Caco-2 (cell line): ENCODE results near the gene TAP2. TPM values are rescaled to one million over a fixed set of nuclear protein-coding genes. Genes with fewer than 3 reads are reported as not detected.
A peak's percentile ranks its signal among the peaks of the same experiment; 100 is the strongest.

Experiments
- BruUV-seq: library from RNA; stranded (reverse); fragments of 400-500 nt; replicated peaks from 2 replicates; lab custom pipeline; 2021; lab: Mats Ljungman, UMichigan
- CTCF ChIA-PET: fragments of 300-600 bp; sonication (Branson Sonifier 250); formaldehyde crosslinking; loops from one replicate; lab custom pipeline; 2022; ENCODE audit warnings: antibody characterized with exemption; lab: Charles Lee
- POLR2A ChIA-PET: fragments of 300-600 bp; sonication (Branson Sonifier 250); formaldehyde crosslinking; loops from one replicate; lab custom pipeline; 2022; ENCODE audit warnings: antibody characterized with exemption; lab: Charles Lee
- DNase-seq, 2 experiments: peaks; one replicate each; pipeline versions ENCODE4 v3.0.0 to v3.0.0-alpha.2; 2020 to 2022
- H3K27me3 ChIP-seq: replicated peaks from 2 replicates; pipeline ENCODE4 v1.6.0; 2011; ENCODE audit warnings: low read length; ENCODE audit not compliant: control insufficient read depth, insufficient read depth
- H3K36me3 ChIP-seq: 2 replicates; pipeline ENCODE4 v1.5.1; 2011; ENCODE audit warnings: low read length; ENCODE audit not compliant: control insufficient read depth, insufficient read depth
- H3K4me1 ChIP-seq: fragments of 250-450 bp; sonication (Bioruptor Pico); 2 replicates; pipeline ENCODE4 v1.5.1; 2020; ENCODE audit warnings: mild to moderate bottlenecking
- H3K4me3 ChIP-seq: 2 replicates; pipeline ENCODE4 v1.5.1; 2011; ENCODE audit warnings: low read depth, mild to moderate bottlenecking, control low read depth, low read length
- H3K9me3 ChIP-seq: fragments of 250-450 bp; sonication (Bioruptor Pico); 2 replicates; pipeline ENCODE4 v1.5.1; 2020; ENCODE audit warnings: mild to moderate bottlenecking, moderate library complexity
- H3K27ac Mint-ChIP-seq: one replicate; pipeline ENCODE4 v1.8.0; 2022; ENCODE audit warnings: mixed read lengths; ENCODE audit not compliant: unreplicated experiment
- H3K27me3 Mint-ChIP-seq: one replicate; pipeline ENCODE4 v1.8.0; 2022; ENCODE audit warnings: mixed read lengths; ENCODE audit not compliant: insufficient read depth, unreplicated experiment
- H3K36me3 Mint-ChIP-seq: one replicate; pipeline ENCODE4 v1.8.0; 2022; ENCODE audit warnings: mild to moderate bottlenecking, mixed read lengths; ENCODE audit not compliant: insufficient read depth, unreplicated experiment
- H3K4me1 Mint-ChIP-seq: one replicate; pipeline ENCODE4 v1.8.0; 2022; ENCODE audit warnings: low read depth, mixed read lengths; ENCODE audit not compliant: unreplicated experiment
- H3K4me3 Mint-ChIP-seq: one replicate; pipeline ENCODE4 v1.8.0; 2022; ENCODE audit warnings: mild to moderate bottlenecking, moderate library complexity, mixed read lengths; ENCODE audit not compliant: unreplicated experiment
- H3K9me3 Mint-ChIP-seq: one replicate; pipeline ENCODE4 v1.8.0; 2022; ENCODE audit warnings: mixed read lengths; ENCODE audit not compliant: unreplicated experiment
- intact Hi-C: fragments of 100-400 bp; cut with micrococcal nuclease; formaldehyde crosslinking; loops from one replicate; pipeline ENCODE4 v1.10.0; 2022; ENCODE audit not compliant: unreplicated experiment
- total RNA-seq: library from RNA; stranded (reverse); gene quantifications from 2 replicates; pipeline ENCODE4 v1.2.3, GENCODE V29; 2022
- TF ChIP-seq, protein P1 (sequence below), 2 experiments: fragments of 200-600 bp in 1 of 2; IDR thresholded peaks; 1 replicate in 1 of 2; 2 replicates in 1 of 2; pipeline versions ENCODE4 v1.5.1 to v1.8.0; 2011 to 2022; ENCODE audit warnings: antibody characterized with exemption in 1 of 2, control low read depth in 1 of 2, inconsistent platforms in 1 of 2, low read depth in 1 of 2, low read length in 1 of 2, mild to moderate bottlenecking in 1 of 2, moderate library complexity in 1 of 2; ENCODE audit not compliant: insufficient read depth in 1 of 2, severe bottlenecking in 1 of 2, unreplicated experiment in 1 of 2

The TAP2 gene
- total RNA-seq, 1 experiment from 2014 or later, result 10.3 TPM

- H3K36me3 ChIP-seq, result no peaks in the 10 kb centered on the region
- Mint-ChIP-seq H3K4me3 (peak overlapping the region; percentile 56), H3K36me3 (no peaks in the 10 kb centered on the region), H3K4me1 (no peaks in the 10 kb centered on the region), H3K27ac (no peak overlapping the region), H3K27me3 (peaks cover 25% of the 10 kb centered on the region), H3K9me3 (no peaks in the 10 kb centered on the region)
- H3K4me1 ChIP-seq, result no peaks in the 10 kb centered on the region
- DNase-seq, result peak; percentile 63 to 73
- 0 out of 2 replicates have a peak, but pooled peaks cover under 1% of the 10 kb centered on the region for H3K9me3 ChIP-seq
- BruUV-seq, result no TSS peak
- POLR2A ChIA-PET, result no interaction called here
- intact Hi-C loops, result loop anchor here (1.0 to 10.0 kb wide), 3 partner anchors 71 to 552 kb away; no protein-coding TSS in a partner anchor
- TF ChIP-seq, protein P1, sequence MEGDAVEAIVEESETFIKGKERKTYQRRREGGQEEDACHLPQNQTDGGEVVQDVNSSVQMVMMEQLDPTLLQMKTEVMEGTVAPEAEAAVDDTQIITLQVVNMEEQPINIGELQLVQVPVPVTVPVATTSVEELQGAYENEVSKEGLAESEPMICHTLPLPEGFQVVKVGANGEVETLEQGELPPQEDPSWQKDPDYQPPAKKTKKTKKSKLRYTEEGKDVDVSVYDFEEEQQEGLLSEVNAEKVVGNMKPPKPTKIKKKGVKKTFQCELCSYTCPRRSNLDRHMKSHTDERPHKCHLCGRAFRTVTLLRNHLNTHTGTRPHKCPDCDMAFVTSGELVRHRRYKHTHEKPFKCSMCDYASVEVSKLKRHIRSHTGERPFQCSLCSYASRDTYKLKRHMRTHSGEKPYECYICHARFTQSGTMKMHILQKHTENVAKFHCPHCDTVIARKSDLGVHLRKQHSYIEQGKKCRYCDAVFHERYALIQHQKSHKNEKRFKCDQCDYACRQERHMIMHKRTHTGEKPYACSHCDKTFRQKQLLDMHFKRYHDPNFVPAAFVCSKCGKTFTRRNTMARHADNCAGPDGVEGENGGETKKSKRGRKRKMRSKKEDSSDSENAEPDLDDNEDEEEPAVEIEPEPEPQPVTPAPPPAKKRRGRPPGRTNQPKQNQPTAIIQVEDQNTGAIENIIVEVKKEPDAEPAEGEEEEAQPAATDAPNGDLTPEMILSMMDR (IDR thresholded peaks at IDR 0.05; ENCODE audit: insufficient read depth in 1 of 2, low read depth in 1 of 2, low read length in 1 of 2, severe bottlenecking in 1 of 2, unreplicated experiment in 1 of 2), result peak; percentile 72 to 90
- H3K4me3 ChIP-seq, result no peak overlapping the region
- CTCF ChIA-PET, result no interaction called here
- no peaks in the 10 kb centered on the region for H3K27me3 ChIP-seq
These were observed 41.4 kb downstream of the TAP2 start for GRCh38 chr6:32796848-32797776.

GRCh38 chr6:32794510-32794909, 44.0 kb downstream of the TAP2 start:
- Mint-ChIP-seq H3K36me3 (no peaks in the 10 kb centered on the region), H3K27me3 (peaks cover 22% of the 10 kb centered on the region), H3K9me3 (no peaks in the 10 kb centered on the region), H3K4me1 (no peaks in the 10 kb centered on the region), H3K27ac (no peak overlapping the region), H3K4me3 (no peak overlapping the region)
- no peak for DNase-seq
- Histone ChIP-seq H3K4me1 (no peaks in the 10 kb centered on the region), H3K9me3 (no peaks in the 10 kb centered on the region), H3K4me3 (no peak overlapping the region), H3K36me3 (no peaks in the 10 kb centered on the region), H3K27me3 (no peaks in the 10 kb centered on the region)
- ChIA-PET CTCF (interaction anchor here (0.7 kb wide), 1 partner anchor 139 kb away, joined by 3 read pairs; no protein-coding TSS in a partner anchor), POLR2A (no interaction called here)
- intact Hi-C loops, result loop anchor here (10.0 kb wide), 1 partner anchor 550 kb away; no protein-coding TSS in a partner anchor
- TF ChIP-seq, protein P1 (IDR thresholded peaks at IDR 0.05; ENCODE audit: insufficient read depth in 1 of 2, low read depth in 1 of 2, low read length in 1 of 2, severe bottlenecking in 1 of 2, unreplicated experiment in 1 of 2), result no peak
- BruUV-seq, result no TSS peak

DNA sequence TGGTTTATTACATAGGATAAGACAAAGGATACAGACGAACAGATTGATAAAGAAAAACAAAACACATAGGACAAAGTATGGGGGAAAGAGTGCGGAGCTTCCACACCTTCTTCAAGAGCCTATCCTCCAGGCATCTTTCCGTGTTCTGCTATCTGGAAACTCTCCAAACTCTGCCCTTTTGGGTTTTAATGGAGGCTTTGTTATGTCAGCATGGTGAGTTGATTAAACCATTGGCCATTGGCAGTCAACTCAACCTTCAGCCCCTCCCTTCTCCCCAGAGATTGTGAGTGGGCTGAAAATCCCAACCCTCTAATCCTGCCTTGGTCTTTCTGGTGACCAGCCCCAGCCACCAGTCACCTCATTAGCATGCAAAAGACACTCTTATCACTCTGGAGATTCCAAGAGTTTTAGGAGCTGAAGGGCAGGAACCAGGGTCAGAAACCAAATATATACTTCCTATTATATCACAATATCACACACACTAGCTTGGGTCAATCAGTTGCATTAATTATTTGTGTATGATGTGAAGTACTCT, 45.6 kb downstream of the TAP2 start:
- TF ChIP-seq, protein P1 (IDR thresholded peaks at IDR 0.05; ENCODE audit: insufficient read depth in 1 of 2, low read depth in 1 of 2, low read length in 1 of 2, severe bottlenecking in 1 of 2, unreplicated experiment in 1 of 2), result no peak
- POLR2A ChIA-PET, result no interaction called here
- no peaks in the 10 kb centered on the region for H3K4me1 Mint-ChIP-seq

More for the DNA sequence above, 45.6 kb downstream of the TAP2 start:
- no peak overlapping the region for H3K27ac Mint-ChIP-seq
- BruUV-seq, result no TSS peak
- intact Hi-C loops, result loop anchor here (10.0 kb wide), 1 partner anchor 548 kb away; no protein-coding TSS in a partner anchor
- Histone ChIP-seq H3K9me3 (no peaks in the 10 kb centered on the region), H3K27me3 (no peaks in the 10 kb centered on the region), H3K36me3 (no peaks in the 10 kb centered on the region), H3K4me3 (no peak overlapping the region), H3K4me1 (no peaks in the 10 kb centered on the region)
- H3K4me3 Mint-ChIP-seq, result no peak overlapping the region
- H3K36me3 Mint-ChIP-seq, result no peaks in the 10 kb centered on the region
- H3K27me3 Mint-ChIP-seq, result peaks cover 13% of the 10 kb centered on the region
- DNase-seq, result no peak
- H3K9me3 Mint-ChIP-seq, result no peaks in the 10 kb centered on the region
- CTCF ChIA-PET, result no interaction called here
